Neural cell (in vitro differentiated cells): Measurements from ENCODE around the gene RBMS3.

Source experiments
- CTCF ChIP-seq: fragments of 450-650 bp; IDR thresholded peaks from 2 replicates; pipeline ENCODE4 v1.5.1; 2014; ENCODE audit warnings: antibody characterized with exemption, mild to moderate bottlenecking, moderate library complexity; ENCODE audit not compliant: poor library complexity, severe bottlenecking
- EP300 ChIP-seq: fragments of 450-650 bp; conservative IDR thresholded peaks from 2 replicates; pipeline ENCODE4 v1.6.1; 2014; ENCODE audit warnings: antibody characterized with exemption, mild to moderate bottlenecking, moderate library complexity; ENCODE audit not compliant: poor library complexity, severe bottlenecking
- EZH2 ChIP-seq: fragments of 200-600, 300-800 bp; shearing (Covaris generic), sonication (generic); IDR thresholded peaks from 2 replicates; pipeline ENCODE4 v1.6.1; 2014; ENCODE audit warnings: antibody characterized with exemption, low read length, borderline replicate concordance, mild to moderate bottlenecking; ENCODE audit not compliant: insufficient read depth, poor library complexity, severe bottlenecking
- MXI1 ChIP-seq: fragments of 450-650 bp; conservative IDR thresholded peaks from 2 replicates; pipeline ENCODE4 v1.6.1; 2014; ENCODE audit warnings: antibody characterized with exemption, mild to moderate bottlenecking; ENCODE audit not compliant: poor library complexity, severe bottlenecking
- POLR2AphosphoS5 ChIP-seq: IDR thresholded peaks from 2 replicates; pipeline ENCODE4 v1.6.1; 2012
- RAD21 ChIP-seq: fragments of 450-650 bp; conservative IDR thresholded peaks from 2 replicates; pipeline ENCODE4 v1.6.1; 2014; ENCODE audit warnings: antibody characterized with exemption, mild to moderate bottlenecking, moderate library complexity
- REST ChIP-seq: IDR thresholded peaks from 2 replicates; pipeline ENCODE4 v1.6.1; 2012; ENCODE audit warnings: borderline replicate concordance
- SMC3 ChIP-seq: fragments of 450-650 bp; conservative IDR thresholded peaks from 2 replicates; pipeline ENCODE4 v1.6.1; 2014; ENCODE audit warnings: antibody characterized with exemption, mild to moderate bottlenecking, moderate library complexity; ENCODE audit not compliant: poor library complexity
- TAF1 ChIP-seq: IDR thresholded peaks from 2 replicates; pipeline ENCODE4 v1.6.1; 2012; ENCODE audit warnings: low read depth

GRCh38 chr3:29347412-29347811 lies 66.5 kb downstream of the RBMS3 start:
- TF ChIP-seq CTCF (no peak), POLR2AphosphoS5 (no peak), MXI1 (no peak), EP300 (no peak), TAF1 (no peak), SMC3 (no peak), REST (no peak), RAD21 (no peak), EZH2 (no peak)
